ENCODE measurements around the gene MYD88. TPM values are rescaled to one million over a fixed set of nuclear protein-coding genes. Genes with fewer than 3 reads are reported as not detected.

Gene MYD88
- total RNA-seq, 1 experiment from 2014 or later = 2.5 TPM

- Histone ChIP-seq H3K9me3 (replicated peaks) (no peaks in the 10 kb centered on the region), H3K27ac (no peak overlapping the region), H3K4me3 (no peak overlapping the region), H3K27me3 (no peaks in the 10 kb centered on the region), H3K4me1 (no peaks in the 10 kb centered on the region), H3K36me3 (no peaks in the 10 kb centered on the region)
- no peak for DNase-seq
Observed at GRCh38 chr3:38108649-38109579, 29.5 kb upstream of the MYD88 start.

GRCh38 chr3:38109580-38110313 lies 28.7 kb upstream of the MYD88 start:
- no peaks in the 10 kb centered on the region for H3K36me3 ChIP-seq
- H3K9me3 ChIP-seq (replicated peaks) = no peaks in the 10 kb centered on the region
- no peak overlapping the region for H3K4me3 ChIP-seq
- DNase-seq = no peak
- H3K4me1 ChIP-seq = no peaks in the 10 kb centered on the region
- H3K27ac ChIP-seq = no peak overlapping the region
- no peaks in the 10 kb centered on the region for H3K27me3 ChIP-seq

GRCh38 chr3:38110314-38111050 lies 28.0 kb upstream of the MYD88 start:
- Histone ChIP-seq H3K4me3 (no peak overlapping the region), H3K9me3 (replicated peaks) (no peaks in the 10 kb centered on the region), H3K27me3 (no peaks in the 10 kb centered on the region), H3K27ac (no peak overlapping the region), H3K4me1 (no peaks in the 10 kb centered on the region), H3K36me3 (no peaks in the 10 kb centered on the region)
- no peak for DNase-seq

- H3K36me3 ChIP-seq = no peaks in the 10 kb centered on the region
- no peaks in the 10 kb centered on the region for H3K9me3 ChIP-seq (replicated peaks)
- no peaks in the 10 kb centered on the region for H3K27me3 ChIP-seq
Observed at GRCh38 chr3:38111201-38111600, 27.3 kb upstream of the MYD88 start.

GRCh38 chr3:38111696-38112377 lies 26.6 kb upstream of the MYD88 start:
- H3K4me3 ChIP-seq = no peak overlapping the region
- H3K9me3 ChIP-seq (replicated peaks) = no peaks in the 10 kb centered on the region
- H3K36me3 ChIP-seq = no peaks in the 10 kb centered on the region
- H3K4me1 ChIP-seq = no peaks in the 10 kb centered on the region
- H3K27me3 ChIP-seq = no peaks in the 10 kb centered on the region
- no peak overlapping the region for H3K27ac ChIP-seq
- DNase-seq = no peak

More at GRCh38 chr3:38111201-38111600, 27.3 kb upstream of the MYD88 start:
- H3K4me1 ChIP-seq = no peaks in the 10 kb centered on the region
- no peak for DNase-seq
- no peak overlapping the region for H3K4me3 ChIP-seq
- H3K27ac ChIP-seq = no peak overlapping the region

GRCh38 chr3:38112378-38112761 lies 26.1 kb upstream of the MYD88 start:
- Histone ChIP-seq H3K27ac (no peak overlapping the region), H3K27me3 (no peaks in the 10 kb centered on the region), H3K4me1 (no peaks in the 10 kb centered on the region), H3K4me3 (no peak overlapping the region), H3K9me3 (replicated peaks) (no peaks in the 10 kb centered on the region), H3K36me3 (no peaks in the 10 kb centered on the region)
- no peak for DNase-seq

GRCh38 chr3:38114052-38114874 lies 24.2 kb upstream of the MYD88 start:
- Histone ChIP-seq H3K27me3 (no peaks in the 10 kb centered on the region), H3K9me3 (replicated peaks) (no peaks in the 10 kb centered on the region), H3K36me3 (no peaks in the 10 kb centered on the region), H3K27ac (no peak overlapping the region), H3K4me1 (no peaks in the 10 kb centered on the region), H3K4me3 (no peak overlapping the region)
- DNase-seq = no peak

GRCh38 chr3:38114875-38115644 lies 23.4 kb upstream of the MYD88 start:
- Histone ChIP-seq H3K36me3 (no peaks in the 10 kb centered on the region), H3K27ac (no peak overlapping the region), H3K9me3 (replicated peaks) (no peaks in the 10 kb centered on the region), H3K27me3 (no peaks in the 10 kb centered on the region), H3K4me3 (no peak overlapping the region), H3K4me1 (no peaks in the 10 kb centered on the region)
- DNase-seq = no peak

- no peak for DNase-seq
- Histone ChIP-seq H3K9me3 (replicated peaks) (no peaks in the 10 kb centered on the region), H3K27ac (no peak overlapping the region), H3K27me3 (no peaks in the 10 kb centered on the region), H3K36me3 (no peaks in the 10 kb centered on the region), H3K4me1 (no peaks in the 10 kb centered on the region), H3K4me3 (no peak overlapping the region)
Observed at GRCh38 chr3:38115645-38116427, 22.6 kb upstream of the MYD88 start.

- Histone ChIP-seq H3K27me3 (no peaks in the 10 kb centered on the region), H3K4me1 (no peaks in the 10 kb centered on the region), H3K36me3 (no peaks in the 10 kb centered on the region), H3K9me3 (replicated peaks) (no peaks in the 10 kb centered on the region), H3K4me3 (no peak overlapping the region), H3K27ac (no peak overlapping the region)
- DNase-seq = no peak
Observed at GRCh38 chr3:38116471-38117162, 21.8 kb upstream of the MYD88 start.

- H3K36me3 ChIP-seq = no peaks in the 10 kb centered on the region
- H3K27me3 ChIP-seq = no peaks in the 10 kb centered on the region
- H3K4me1 ChIP-seq = no peaks in the 10 kb centered on the region
- no peak overlapping the region for H3K27ac ChIP-seq
- no peak for DNase-seq
- no peak overlapping the region for H3K4me3 ChIP-seq
- H3K9me3 ChIP-seq (replicated peaks) = no peaks in the 10 kb centered on the region
Observed at GRCh38 chr3:38117163-38117716, 21.2 kb upstream of the MYD88 start.

Data from SJCRH30 (cell line).